ENCODE results near the gene PDE9A.

Gene PDE9A

GRCh38 chr21:42760951-42761751 lies 107.7 kb downstream of the PDE9A start:
- TF ChIP-seq TAF1 (IDR thresholded peaks at IDR 0.05; ENCODE audit: low read depth, low read length) = no peak
- TF ChIP-seq PAX5 (IDR thresholded peaks at IDR 0.05; ENCODE audit: insufficient read depth, low read length, severe bottlenecking) = no peak
- DNase-seq (ENCODE audit: insufficient read length, low spot score) (no peak), FAIRE-seq (no peak)

DNA sequence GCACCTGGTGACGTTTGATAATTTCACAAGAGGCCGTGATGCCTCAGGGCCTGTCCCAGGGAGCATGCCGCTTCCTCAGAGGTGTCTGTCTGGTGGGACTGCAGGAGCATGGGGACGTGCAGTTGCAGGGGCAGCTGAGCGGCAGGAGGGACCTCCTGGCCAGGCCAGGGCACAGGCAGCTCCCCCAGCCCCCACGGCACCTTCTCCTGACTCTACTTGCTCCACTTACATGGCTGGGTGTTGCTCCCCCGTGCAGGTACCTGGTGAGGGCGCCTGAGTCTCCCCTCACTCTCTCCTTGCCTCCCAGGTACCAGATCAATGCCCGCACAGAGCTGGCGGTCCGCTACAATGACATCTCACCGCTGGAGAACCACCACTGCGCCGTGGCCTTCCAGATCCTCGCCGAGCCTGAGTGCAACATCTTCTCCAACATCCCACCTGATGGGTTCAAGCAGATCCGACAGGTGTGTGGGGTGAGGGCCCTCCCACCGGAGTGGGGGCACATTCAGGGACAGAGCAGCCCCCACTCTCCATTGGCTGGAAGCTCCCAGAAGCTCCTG lies 108.4 kb downstream of the PDE9A start:
- DNase-seq (ENCODE audit: insufficient read length, low spot score) = no peak
- TF ChIP-seq TAF1 (IDR thresholded peaks at IDR 0.05; ENCODE audit: low read depth, low read length) = no peak
- no peak for TF ChIP-seq SPI1 (IDR thresholded peaks at IDR 0.05; ENCODE audit: low read depth, low read length)
- TF ChIP-seq PAX5 (IDR thresholded peaks at IDR 0.05; ENCODE audit: insufficient read depth, low read length, severe bottlenecking) = no peak
- TF ChIP-seq POLR2AphosphoS5 (IDR thresholded peaks at IDR 0.05; ENCODE audit: low read depth, low read length) = no peak
- TF ChIP-seq POU2F2 (IDR thresholded peaks at IDR 0.05; ENCODE audit: low read depth, low read length) = no peak
- TF ChIP-seq POLR2A (IDR thresholded peaks at IDR 0.05; ENCODE audit: low read depth, low read length) = no peak
- FAIRE-seq = no peak

DNA sequence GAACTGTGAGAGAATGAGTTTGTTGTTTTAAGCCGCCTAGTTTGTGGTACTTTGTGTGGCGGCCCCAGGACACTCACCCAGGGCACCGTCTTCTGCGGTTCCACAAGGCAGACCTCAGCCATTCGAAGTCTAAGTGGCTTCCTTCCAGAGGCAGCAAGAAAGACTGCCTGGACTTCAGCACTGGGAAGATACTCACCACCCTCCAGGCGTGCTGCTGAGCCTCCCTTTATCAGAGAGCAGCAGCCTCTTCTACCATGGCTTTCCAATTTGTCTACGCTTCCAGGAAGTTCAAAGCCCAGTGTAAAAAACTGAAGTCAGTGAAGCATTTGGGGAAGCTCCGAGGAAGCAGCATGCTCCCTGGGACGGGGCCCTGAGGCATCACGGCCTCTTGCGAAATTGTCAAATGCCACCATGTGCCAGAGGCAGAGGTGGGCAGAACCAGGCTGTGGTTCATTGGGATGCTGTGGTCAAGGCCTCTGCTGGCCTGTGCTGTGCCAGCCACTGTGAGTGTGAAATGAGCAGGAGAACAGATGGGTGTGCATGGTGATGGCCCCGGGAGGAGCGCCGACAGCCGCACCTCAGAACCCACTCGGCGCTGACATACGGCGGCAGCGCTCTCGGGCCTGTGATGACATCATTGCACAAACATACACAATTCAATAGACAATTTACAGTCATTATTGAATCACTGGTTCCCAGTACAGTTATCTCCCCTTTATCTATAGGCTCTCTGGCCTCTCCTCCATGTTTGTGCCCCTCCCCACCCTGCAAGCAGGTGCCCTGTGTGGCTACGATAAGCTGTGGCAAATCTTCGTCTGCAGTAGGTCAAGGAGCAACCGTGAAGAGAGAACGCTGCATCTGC lies 110.4 kb downstream of the PDE9A start:
- DNase-seq (ENCODE audit: insufficient read length, low spot score) = no peak
- no peak for FAIRE-seq

DNA sequence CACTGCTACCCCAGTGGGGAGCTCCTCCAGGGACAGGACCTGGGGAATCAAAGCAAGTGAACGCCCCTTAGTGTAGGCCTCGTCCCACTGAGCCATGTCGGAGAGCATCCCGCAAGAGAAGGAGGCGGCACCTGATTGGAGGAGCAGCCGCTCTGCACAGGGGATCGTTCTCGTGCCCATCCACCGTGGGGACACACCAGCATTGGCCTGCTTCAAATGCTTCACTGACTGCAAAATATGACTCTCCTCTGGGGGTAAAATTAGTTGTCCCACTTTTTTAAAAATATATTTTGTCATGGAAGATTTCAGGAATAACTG lies 111.0 kb downstream of the PDE9A start:
- FAIRE-seq = no peak
- TF ChIP-seq TAF1 (IDR thresholded peaks at IDR 0.05; ENCODE audit: low read depth, low read length) (no peak), POLR2A (IDR thresholded peaks at IDR 0.05; ENCODE audit: low read depth, low read length) (no peak), POLR2AphosphoS5 (IDR thresholded peaks at IDR 0.05; ENCODE audit: low read depth, low read length) (no peak), POU2F2 (IDR thresholded peaks at IDR 0.05; ENCODE audit: low read depth, low read length) (no peak), SPI1 (IDR thresholded peaks at IDR 0.05; ENCODE audit: low read depth, low read length) (no peak), PAX5 (IDR thresholded peaks at IDR 0.05; ENCODE audit: insufficient read depth, low read length, severe bottlenecking) (no peak)
- no peak for DNase-seq (ENCODE audit: insufficient read length, low spot score)

More for the DNA sequence above, 110.4 kb downstream of the PDE9A start:
- TF ChIP-seq POLR2A (IDR thresholded peaks at IDR 0.05; ENCODE audit: low read depth, low read length) (no peak), SPI1 (IDR thresholded peaks at IDR 0.05; ENCODE audit: low read depth, low read length) (no peak), TAF1 (IDR thresholded peaks at IDR 0.05; ENCODE audit: low read depth, low read length) (no peak), PAX5 (IDR thresholded peaks at IDR 0.05; ENCODE audit: insufficient read depth, low read length, severe bottlenecking) (no peak), POU2F2 (IDR thresholded peaks at IDR 0.05; ENCODE audit: low read depth, low read length) (no peak), POLR2AphosphoS5 (IDR thresholded peaks at IDR 0.05; ENCODE audit: low read depth, low read length) (no peak)

DNA sequence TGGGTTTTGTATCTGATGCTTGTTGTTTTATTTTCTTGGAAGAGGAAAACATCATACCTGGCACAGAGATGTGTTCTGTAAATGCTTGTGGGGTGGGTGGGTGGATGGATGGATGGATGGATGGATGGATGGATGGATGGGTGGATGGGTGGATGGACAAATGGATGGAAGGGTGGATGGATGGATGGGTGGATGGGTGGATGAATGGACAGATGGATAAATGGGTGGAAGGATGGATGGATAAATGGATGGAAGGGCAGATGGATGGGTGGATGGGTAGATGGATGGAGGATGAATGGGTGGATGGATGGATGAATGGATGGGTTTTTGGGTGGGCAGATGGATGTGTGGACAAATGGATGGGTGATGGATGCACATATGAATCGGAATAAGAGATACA lies 111.5 kb downstream of the PDE9A start:
- DNase-seq (ENCODE audit: insufficient read length, low spot score) (no peak), FAIRE-seq (no peak)
- no peak for TF ChIP-seq POLR2AphosphoS5 (IDR thresholded peaks at IDR 0.05; ENCODE audit: low read depth, low read length)
- no peak for TF ChIP-seq PAX5 (IDR thresholded peaks at IDR 0.05; ENCODE audit: insufficient read depth, low read length, severe bottlenecking)
- no peak for TF ChIP-seq TAF1 (IDR thresholded peaks at IDR 0.05; ENCODE audit: low read depth, low read length)
- TF ChIP-seq SPI1 (IDR thresholded peaks at IDR 0.05; ENCODE audit: low read depth, low read length) = no peak
- no peak for TF ChIP-seq POLR2A (IDR thresholded peaks at IDR 0.05; ENCODE audit: low read depth, low read length)
- no peak for TF ChIP-seq POU2F2 (IDR thresholded peaks at IDR 0.05; ENCODE audit: low read depth, low read length)

DNA sequence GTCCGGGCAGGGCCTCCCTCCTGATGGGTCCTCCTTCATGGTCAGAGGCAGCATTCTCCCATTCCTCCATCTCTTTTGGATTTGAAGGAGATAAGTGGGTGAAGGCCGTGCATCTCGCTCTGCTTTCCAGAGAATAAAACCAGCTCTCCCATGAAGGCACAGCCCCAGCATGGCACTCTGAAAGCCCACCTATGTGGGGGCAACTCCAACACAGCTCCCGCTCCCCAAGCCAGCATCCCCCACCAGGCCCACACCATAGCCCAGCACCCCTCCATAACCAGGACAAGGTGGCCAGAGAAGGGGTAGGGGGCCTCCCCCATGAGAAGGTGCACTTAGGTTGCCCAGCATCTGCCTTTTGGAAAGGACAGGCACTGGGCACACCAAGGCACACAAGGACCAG lies 112.2 kb downstream of the PDE9A start:
- no peak for FAIRE-seq
- DNase-seq (ENCODE audit: insufficient read length, low spot score) = no peak

DNA sequence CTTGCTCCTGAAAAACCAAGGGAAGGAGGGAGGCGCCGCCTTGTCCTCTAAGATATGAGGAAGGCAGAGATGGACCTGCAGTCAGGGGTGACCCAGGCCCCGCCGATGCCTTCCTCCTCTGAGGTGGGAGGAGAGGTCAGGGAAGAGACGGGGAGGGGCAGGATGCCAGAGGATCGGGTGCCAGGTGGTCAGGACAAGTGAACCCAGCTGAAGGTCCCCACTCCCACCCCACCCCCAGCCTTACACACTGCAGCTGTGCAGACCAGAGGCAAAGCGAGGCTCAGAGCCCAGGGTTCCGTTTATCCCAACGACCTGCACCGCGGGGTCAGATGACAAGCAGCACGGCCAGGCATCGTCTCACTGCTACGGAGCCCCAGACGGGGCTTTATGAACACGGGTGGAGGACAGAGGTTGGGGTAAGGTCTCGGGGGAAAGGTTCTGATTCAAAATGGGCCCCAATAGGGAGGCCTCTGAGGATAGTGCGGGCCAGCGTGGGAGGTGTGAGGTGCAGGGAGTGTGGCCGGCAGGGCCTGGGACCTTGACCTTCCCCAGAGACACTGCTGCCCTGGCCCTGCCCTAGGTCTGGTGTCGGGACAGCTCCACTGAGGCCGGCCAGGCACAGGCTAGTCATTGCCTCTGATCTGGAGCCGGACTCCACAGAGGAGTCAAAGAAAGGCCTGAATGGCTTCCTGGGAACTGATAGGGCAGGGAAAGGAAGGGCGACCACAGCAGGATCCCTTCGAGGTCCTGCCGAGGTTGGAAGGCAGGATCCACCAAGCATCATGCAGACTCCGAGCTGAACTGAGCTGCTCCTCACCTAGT lies 113.5 kb downstream of the PDE9A start:
- TF ChIP-seq PAX5 (IDR thresholded peaks at IDR 0.05; ENCODE audit: insufficient read depth, low read length, severe bottlenecking) (no peak), POLR2AphosphoS5 (IDR thresholded peaks at IDR 0.05; ENCODE audit: low read depth, low read length) (no peak), POU2F2 (IDR thresholded peaks at IDR 0.05; ENCODE audit: low read depth, low read length) (no peak), TAF1 (IDR thresholded peaks at IDR 0.05; ENCODE audit: low read depth, low read length) (no peak), POLR2A (IDR thresholded peaks at IDR 0.05; ENCODE audit: low read depth, low read length) (no peak), SPI1 (IDR thresholded peaks at IDR 0.05; ENCODE audit: low read depth, low read length) (no peak)
- no peak for FAIRE-seq
- DNase-seq (ENCODE audit: insufficient read length, low spot score) = no peak

More for the DNA sequence above, 112.2 kb downstream of the PDE9A start:
- TF ChIP-seq POLR2AphosphoS5 (IDR thresholded peaks at IDR 0.05; ENCODE audit: low read depth, low read length) (no peak), SPI1 (IDR thresholded peaks at IDR 0.05; ENCODE audit: low read depth, low read length) (no peak), TAF1 (IDR thresholded peaks at IDR 0.05; ENCODE audit: low read depth, low read length) (no peak), POU2F2 (IDR thresholded peaks at IDR 0.05; ENCODE audit: low read depth, low read length) (no peak), POLR2A (IDR thresholded peaks at IDR 0.05; ENCODE audit: low read depth, low read length) (no peak), PAX5 (IDR thresholded peaks at IDR 0.05; ENCODE audit: insufficient read depth, low read length, severe bottlenecking) (no peak)

GRCh38 chr21:42767561-42767835 lies 114.1 kb downstream of the PDE9A start:
- TF ChIP-seq SPI1 (IDR thresholded peaks at IDR 0.05; ENCODE audit: low read depth, low read length) (no peak), PAX5 (IDR thresholded peaks at IDR 0.05; ENCODE audit: insufficient read depth, low read length, severe bottlenecking) (no peak), POU2F2 (IDR thresholded peaks at IDR 0.05; ENCODE audit: low read depth, low read length) (no peak), POLR2A (IDR thresholded peaks at IDR 0.05; ENCODE audit: low read depth, low read length) (no peak), TAF1 (IDR thresholded peaks at IDR 0.05; ENCODE audit: low read depth, low read length) (no peak), POLR2AphosphoS5 (IDR thresholded peaks at IDR 0.05; ENCODE audit: low read depth, low read length) (no peak)

More at GRCh38 chr21:42767561-42767835, 114.1 kb downstream of the PDE9A start:
- FAIRE-seq = no peak
- no peak for DNase-seq (ENCODE audit: insufficient read length, low spot score)
